Activated CD4-positive, alpha-beta T cell treated with anti-CD3 and anti-CD28 coated beads, Interleukin-2, amount 50 U/mL, for 1 hour (primary cell): ENCODE results near the gene SLC34A1.

Source experiments
- DNase-seq: peaks from one replicate; pipeline ENCODE4 v3.0.0-alpha.2; 2020

SLC34A1 gene

DNA sequence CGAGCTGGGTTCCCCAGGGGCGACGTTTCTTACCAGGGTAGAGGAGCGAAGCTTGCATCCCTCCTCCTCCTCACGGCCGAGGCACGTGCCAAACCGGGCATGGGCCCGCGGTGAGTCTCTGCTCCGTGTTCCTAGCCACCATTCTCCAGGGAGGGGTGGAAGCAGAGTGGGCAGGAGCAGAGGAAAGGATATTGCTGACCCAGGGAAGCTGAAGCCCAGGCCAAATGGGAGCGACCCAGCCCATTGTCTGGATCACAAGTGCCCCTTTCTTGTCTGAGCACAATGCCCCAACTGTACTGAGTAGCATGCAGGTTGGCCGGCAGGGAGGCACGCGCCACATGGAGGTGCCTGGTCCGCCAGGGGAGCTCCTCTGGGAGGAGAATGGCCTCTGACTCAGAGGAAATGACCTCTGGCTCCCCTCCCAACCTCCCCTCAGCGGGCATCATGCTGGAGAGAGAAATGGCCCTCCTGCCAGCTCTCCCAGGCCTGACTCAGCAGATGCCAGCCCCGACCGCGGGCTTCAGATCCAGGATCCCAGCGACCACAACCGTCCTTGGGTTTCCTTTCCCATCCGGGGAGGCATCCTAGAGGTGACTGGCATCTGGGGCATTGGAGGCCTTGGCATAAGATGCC, 63.5 kb downstream of the SLC34A1 start:
- DNase-seq = no peak
